ENCODE data around the gene SPIN1.

The SPIN1 gene

DNA sequence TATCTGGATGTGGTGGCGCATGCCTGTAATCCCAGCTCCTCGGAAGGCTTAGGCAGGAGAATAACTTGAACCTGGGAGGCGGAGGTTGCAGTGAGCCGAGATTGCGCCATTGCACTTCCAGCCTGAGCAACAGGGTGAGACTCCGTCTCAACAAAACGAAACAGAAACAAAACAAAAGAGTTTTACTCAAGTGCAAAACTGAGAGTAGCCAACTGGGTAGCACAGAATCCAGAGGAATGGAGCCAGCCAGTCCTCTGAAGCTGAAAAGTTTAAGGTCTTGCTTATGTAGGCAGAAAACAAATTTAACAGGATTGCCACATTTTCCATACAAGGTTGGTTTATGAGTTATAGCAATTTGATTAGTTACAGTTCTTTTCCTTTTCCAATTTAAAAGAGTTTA, 32.0 kb downstream of the SPIN1 start:
- no peak overlapping the region for H3K4me3 ChIP-seq (ENCODE audit: low read depth, low read length)
- H3K4me1 ChIP-seq (ENCODE audit: control insufficient read depth, insufficient read depth, low read length), result no peaks in the 10 kb centered on the region
- ChIA-PET POLR2A (no interaction called here), CTCF (no interaction called here)
- TF ChIP-seq, protein P1, sequence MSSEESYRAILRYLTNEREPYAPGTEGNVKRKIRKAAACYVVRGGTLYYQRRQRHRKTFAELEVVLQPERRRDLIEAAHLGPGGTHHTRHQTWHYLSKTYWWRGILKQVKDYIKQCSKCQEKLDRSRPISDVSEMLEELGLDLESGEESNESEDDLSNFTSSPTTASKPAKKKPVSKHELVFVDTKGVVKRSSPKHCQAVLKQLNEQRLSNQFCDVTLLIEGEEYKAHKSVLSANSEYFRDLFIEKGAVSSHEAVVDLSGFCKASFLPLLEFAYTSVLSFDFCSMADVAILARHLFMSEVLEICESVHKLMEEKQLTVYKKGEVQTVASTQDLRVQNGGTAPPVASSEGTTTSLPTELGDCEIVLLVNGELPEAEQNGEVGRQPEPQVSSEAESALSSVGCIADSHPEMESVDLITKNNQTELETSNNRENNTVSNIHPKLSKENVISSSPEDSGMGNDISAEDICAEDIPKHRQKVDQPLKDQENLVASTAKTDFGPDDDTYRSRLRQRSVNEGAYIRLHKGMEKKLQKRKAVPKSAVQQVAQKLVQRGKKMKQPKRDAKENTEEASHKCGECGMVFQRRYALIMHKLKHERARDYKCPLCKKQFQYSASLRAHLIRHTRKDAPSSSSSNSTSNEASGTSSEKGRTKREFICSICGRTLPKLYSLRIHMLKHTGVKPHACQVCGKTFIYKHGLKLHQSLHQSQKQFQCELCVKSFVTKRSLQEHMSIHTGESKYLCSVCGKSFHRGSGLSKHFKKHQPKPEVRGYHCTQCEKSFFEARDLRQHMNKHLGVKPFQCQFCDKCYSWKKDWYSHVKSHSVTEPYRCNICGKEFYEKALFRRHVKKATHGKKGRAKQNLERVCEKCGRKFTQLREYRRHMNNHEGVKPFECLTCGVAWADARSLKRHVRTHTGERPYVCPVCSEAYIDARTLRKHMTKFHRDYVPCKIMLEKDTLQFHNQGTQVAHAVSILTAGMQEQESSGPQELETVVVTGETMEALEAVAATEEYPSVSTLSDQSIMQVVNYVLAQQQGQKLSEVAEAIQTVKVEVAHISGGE (tag by site-specific recombination; conservative IDR thresholded peaks at IDR 0.05; ENCODE audit: low read depth), result no peak
- TF ChIP-seq ZNF701 (tag by site-specific recombination; IDR thresholded peaks at IDR 0.05) (no peak), ZNF140 (tag by site-specific recombination; IDR thresholded peaks at IDR 0.05) (no peak), SP2 (tag by site-specific recombination; IDR thresholded peaks at IDR 0.05) (no peak)
- no peaks in the 10 kb centered on the region for H3K9me3 ChIP-seq (ENCODE audit: control insufficient read depth, insufficient read depth, low read depth, low read length)
- peaks cover 9 to 17% of the 10 kb centered on the region in 2 experiments for H3K36me3 ChIP-seq (ENCODE audit: control insufficient read depth in 2 of 2, insufficient read depth in 1 of 2, low read length in 2 of 2)
- H3K27ac ChIP-seq (ENCODE audit: extremely low read depth, low read depth, low read length), result no peak overlapping the region

DNA sequence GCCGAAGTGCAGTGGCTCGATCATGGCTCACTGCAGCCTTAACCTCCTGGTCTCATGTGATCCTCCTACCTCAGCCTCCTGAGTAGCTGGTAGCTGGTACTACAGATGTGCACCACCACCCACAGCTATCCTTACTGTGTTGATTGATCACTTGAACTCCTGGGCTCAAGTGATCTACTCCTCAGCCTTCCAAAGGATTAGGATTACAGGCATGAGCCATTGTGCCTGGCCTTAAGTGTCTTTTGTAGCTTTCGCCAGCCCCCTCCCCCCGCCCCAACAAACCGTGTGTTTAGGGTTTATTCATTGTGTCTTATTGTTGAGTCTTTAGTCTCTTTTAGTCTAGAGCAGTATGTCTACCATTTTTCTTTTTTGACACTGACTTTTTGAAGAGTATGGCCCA, 33.1 kb downstream of the SPIN1 start:
- no peak overlapping the region for H3K4me3 ChIP-seq (ENCODE audit: low read depth, low read length)
- no peak for TF ChIP-seq ZNF350 (tag by site-specific recombination; IDR thresholded peaks at IDR 0.05)
- no peak for TF ChIP-seq ZEB2 (tag by site-specific recombination; IDR thresholded peaks at IDR 0.05)
- no peak for TF ChIP-seq ZNF560 (tag by site-specific recombination; IDR thresholded peaks at IDR 0.05; ENCODE audit: borderline replicate concordance)
- TF ChIP-seq ZNF239 (tag by site-specific recombination; IDR thresholded peaks at IDR 0.05), result no peak
- TF ChIP-seq, protein P2, sequence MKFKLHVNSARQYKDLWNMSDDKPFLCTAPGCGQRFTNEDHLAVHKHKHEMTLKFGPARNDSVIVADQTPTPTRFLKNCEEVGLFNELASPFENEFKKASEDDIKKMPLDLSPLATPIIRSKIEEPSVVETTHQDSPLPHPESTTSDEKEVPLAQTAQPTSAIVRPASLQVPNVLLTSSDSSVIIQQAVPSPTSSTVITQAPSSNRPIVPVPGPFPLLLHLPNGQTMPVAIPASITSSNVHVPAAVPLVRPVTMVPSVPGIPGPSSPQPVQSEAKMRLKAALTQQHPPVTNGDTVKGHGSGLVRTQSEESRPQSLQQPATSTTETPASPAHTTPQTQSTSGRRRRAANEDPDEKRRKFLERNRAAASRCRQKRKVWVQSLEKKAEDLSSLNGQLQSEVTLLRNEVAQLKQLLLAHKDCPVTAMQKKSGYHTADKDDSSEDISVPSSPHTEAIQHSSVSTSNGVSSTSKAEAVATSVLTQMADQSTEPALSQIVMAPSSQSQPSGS (tag by site-specific recombination; IDR thresholded peaks at IDR 0.05; ENCODE audit: low read depth), result no peak
- TF ChIP-seq ZNF837 (tag by site-specific recombination; IDR thresholded peaks at IDR 0.05), result no peak
- no peak for TF ChIP-seq ZNF624 (tag by site-specific recombination; IDR thresholded peaks at IDR 0.05)
- no peak for TF ChIP-seq ZNF19 (tag by site-specific recombination; IDR thresholded peaks at IDR 0.05; ENCODE audit: low read depth)
- no peak for TF ChIP-seq ZNF157 (tag by site-specific recombination; IDR thresholded peaks at IDR 0.05)
- TF ChIP-seq ZNF214 (tag by site-specific recombination; IDR thresholded peaks at IDR 0.05; ENCODE audit: borderline replicate concordance), result no peak
- TF ChIP-seq ZNF776 (tag by site-specific recombination; IDR thresholded peaks at IDR 0.05; ENCODE audit: borderline replicate concordance), result no peak
- no peak for TF ChIP-seq ZNF677 (tag by site-specific recombination; IDR thresholded peaks at IDR 0.05)
- TF ChIP-seq, protein P3, sequence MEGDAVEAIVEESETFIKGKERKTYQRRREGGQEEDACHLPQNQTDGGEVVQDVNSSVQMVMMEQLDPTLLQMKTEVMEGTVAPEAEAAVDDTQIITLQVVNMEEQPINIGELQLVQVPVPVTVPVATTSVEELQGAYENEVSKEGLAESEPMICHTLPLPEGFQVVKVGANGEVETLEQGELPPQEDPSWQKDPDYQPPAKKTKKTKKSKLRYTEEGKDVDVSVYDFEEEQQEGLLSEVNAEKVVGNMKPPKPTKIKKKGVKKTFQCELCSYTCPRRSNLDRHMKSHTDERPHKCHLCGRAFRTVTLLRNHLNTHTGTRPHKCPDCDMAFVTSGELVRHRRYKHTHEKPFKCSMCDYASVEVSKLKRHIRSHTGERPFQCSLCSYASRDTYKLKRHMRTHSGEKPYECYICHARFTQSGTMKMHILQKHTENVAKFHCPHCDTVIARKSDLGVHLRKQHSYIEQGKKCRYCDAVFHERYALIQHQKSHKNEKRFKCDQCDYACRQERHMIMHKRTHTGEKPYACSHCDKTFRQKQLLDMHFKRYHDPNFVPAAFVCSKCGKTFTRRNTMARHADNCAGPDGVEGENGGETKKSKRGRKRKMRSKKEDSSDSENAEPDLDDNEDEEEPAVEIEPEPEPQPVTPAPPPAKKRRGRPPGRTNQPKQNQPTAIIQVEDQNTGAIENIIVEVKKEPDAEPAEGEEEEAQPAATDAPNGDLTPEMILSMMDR (tag by site-specific recombination; IDR thresholded peaks at IDR 0.05), result no peak
- TF ChIP-seq OSR2 (tag by site-specific recombination; IDR thresholded peaks at IDR 0.05), result no peak
- no peak for TF ChIP-seq IKZF3 (tag by site-specific recombination; IDR thresholded peaks at IDR 0.05)
- TF ChIP-seq ZBTB20 (tag by site-specific recombination; IDR thresholded peaks at IDR 0.05), result no peak
- TF ChIP-seq GLI2 (tag by site-specific recombination; IDR thresholded peaks at IDR 0.05; ENCODE audit: borderline replicate concordance, low read depth), result no peak
- TF ChIP-seq, protein P4, sequence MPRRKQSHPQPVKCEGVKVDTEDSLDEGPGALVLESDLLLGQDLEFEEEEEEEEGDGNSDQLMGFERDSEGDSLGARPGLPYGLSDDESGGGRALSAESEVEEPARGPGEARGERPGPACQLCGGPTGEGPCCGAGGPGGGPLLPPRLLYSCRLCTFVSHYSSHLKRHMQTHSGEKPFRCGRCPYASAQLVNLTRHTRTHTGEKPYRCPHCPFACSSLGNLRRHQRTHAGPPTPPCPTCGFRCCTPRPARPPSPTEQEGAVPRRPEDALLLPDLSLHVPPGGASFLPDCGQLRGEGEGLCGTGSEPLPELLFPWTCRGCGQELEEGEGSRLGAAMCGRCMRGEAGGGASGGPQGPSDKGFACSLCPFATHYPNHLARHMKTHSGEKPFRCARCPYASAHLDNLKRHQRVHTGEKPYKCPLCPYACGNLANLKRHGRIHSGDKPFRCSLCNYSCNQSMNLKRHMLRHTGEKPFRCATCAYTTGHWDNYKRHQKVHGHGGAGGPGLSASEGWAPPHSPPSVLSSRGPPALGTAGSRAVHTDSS (tag by site-specific recombination; IDR thresholded peaks at IDR 0.05), result no peak

More for the DNA sequence above, 33.1 kb downstream of the SPIN1 start:
- Histone ChIP-seq H3K27ac (ENCODE audit: extremely low read depth, low read depth, low read length) (no peak overlapping the region), H3K4me1 (ENCODE audit: control insufficient read depth, insufficient read depth, low read length) (no peaks in the 10 kb centered on the region), H3K36me3 (ENCODE audit: control insufficient read depth in 2 of 2, insufficient read depth in 1 of 2, low read length in 2 of 2) (peaks cover 9 to 17% of the 10 kb centered on the region in 2 experiments), H3K9me3 (ENCODE audit: control insufficient read depth, insufficient read depth, low read depth, low read length) (no peaks in the 10 kb centered on the region)
- ChIA-PET POLR2A (no interaction called here), CTCF (no interaction called here)
